Transverse colon (tissue), 3 donors: ENCODE measurements around the gene PTPRD.

Experiments
- POLR2A ChIP-seq: fragments of 450-650 bp; IDR thresholded peaks from one replicate; pipeline ENCODE4 v1.6.1; 2016; ENCODE audit warnings: antibody characterized with exemption, mild to moderate bottlenecking, moderate library complexity
- TF ChIP-seq, protein P1 (sequence below), 5 experiments: fragments of 200-600 bp in 3 of 5; fragments of 450-650 bp in 2 of 5; sonication (generic) in 3 of 5; IDR thresholded peaks; 1 replicate in 2 of 5; 2 replicates in 3 of 5; pipeline ENCODE4 v1.5.1; 2016 to 2017; ENCODE audit warnings: antibody characterized with exemption in 5 of 5, inconsistent platforms in 3 of 5, mild to moderate bottlenecking in 2 of 5, moderate library complexity in 1 of 5

- TF ChIP-seq, protein P1, sequence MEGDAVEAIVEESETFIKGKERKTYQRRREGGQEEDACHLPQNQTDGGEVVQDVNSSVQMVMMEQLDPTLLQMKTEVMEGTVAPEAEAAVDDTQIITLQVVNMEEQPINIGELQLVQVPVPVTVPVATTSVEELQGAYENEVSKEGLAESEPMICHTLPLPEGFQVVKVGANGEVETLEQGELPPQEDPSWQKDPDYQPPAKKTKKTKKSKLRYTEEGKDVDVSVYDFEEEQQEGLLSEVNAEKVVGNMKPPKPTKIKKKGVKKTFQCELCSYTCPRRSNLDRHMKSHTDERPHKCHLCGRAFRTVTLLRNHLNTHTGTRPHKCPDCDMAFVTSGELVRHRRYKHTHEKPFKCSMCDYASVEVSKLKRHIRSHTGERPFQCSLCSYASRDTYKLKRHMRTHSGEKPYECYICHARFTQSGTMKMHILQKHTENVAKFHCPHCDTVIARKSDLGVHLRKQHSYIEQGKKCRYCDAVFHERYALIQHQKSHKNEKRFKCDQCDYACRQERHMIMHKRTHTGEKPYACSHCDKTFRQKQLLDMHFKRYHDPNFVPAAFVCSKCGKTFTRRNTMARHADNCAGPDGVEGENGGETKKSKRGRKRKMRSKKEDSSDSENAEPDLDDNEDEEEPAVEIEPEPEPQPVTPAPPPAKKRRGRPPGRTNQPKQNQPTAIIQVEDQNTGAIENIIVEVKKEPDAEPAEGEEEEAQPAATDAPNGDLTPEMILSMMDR (IDR thresholded peaks at IDR 0.05), result no peak
- no peak for TF ChIP-seq POLR2A
These were observed 1840.5 kb downstream of the PTPRD start for GRCh38 chr9:8772302-8772701.
